ENCODE data around the gene SPIRE1. TPM values are rescaled to one million over a fixed set of nuclear protein-coding genes. Genes with fewer than 3 reads are reported as not detected.

The SPIRE1 gene
- total RNA-seq, 1 experiment from 2014 or later: 16.6 TPM

- no peak for DNase-seq
- no peak overlapping the region for H4K91ac ChIP-seq (ENCODE audit: insufficient read length, low read depth, low read length)
- TF ChIP-seq CTCF (conservative IDR thresholded peaks at IDR 0.05): no peak
- H3K18ac ChIP-seq (ENCODE audit: insufficient read length, low read depth, low read length): no peak overlapping the region
- H3K4me2 ChIP-seq (ENCODE audit: insufficient read depth, insufficient read length, low read length): no peak overlapping the region
- no peak overlapping the region for H3K14ac ChIP-seq (ENCODE audit: insufficient read depth, low read length)
- no peaks in the 10 kb centered on the region for H3K23me2 ChIP-seq (ENCODE audit: insufficient read length, low read depth, low read length, poor library complexity, severe bottlenecking)
- no peak overlapping the region for H3K4ac ChIP-seq (ENCODE audit: low read depth, low read length)
- H3K79me1 ChIP-seq (ENCODE audit: insufficient read depth, low read depth, low read length, poor library complexity, severe bottlenecking): no peaks in the 10 kb centered on the region
- H3T11ph ChIP-seq (ENCODE audit: low read length): no peak overlapping the region
- H2BK120ac ChIP-seq (ENCODE audit: low read depth, low read length, poor library complexity, severe bottlenecking): no peak overlapping the region
- Mint-ChIP-seq H3K27ac (no peak overlapping the region), H3K36me3 (ENCODE audit: insufficient read depth in 1 of 3, low read depth in 3 of 3) (peaks cover 0 to 6% (median 2%) of the 10 kb centered on the region in 3 experiments; a peak in 4 of 7 replicates), H3K4me3 (no peak overlapping the region), H3K4me1 (peaks cover under 1 to 2% of the 10 kb centered on the region in 2 experiments; a peak in 3 of 4 replicates), H3K9me3 (peaks cover 4 to 6% of the 10 kb centered on the region in 2 experiments; a peak in 3 of 5 replicates), H3K27me3 (ENCODE audit: low read depth) (no peaks in the 10 kb centered on the region)
- H3K27ac ChIP-seq (ENCODE audit: insufficient read length, low read depth, low read length): no peak overlapping the region
- no peak overlapping the region for H3K56ac ChIP-seq (ENCODE audit: insufficient read length, low read depth, low read length)
- H2BK12ac ChIP-seq (ENCODE audit: insufficient read length, low read depth, low read length): no peak overlapping the region
- no peak overlapping the region for H2BK5ac ChIP-seq (ENCODE audit: insufficient read length, low read length)
- H2AFZ ChIP-seq (ENCODE audit: low read length): no peak overlapping the region
- no peak overlapping the region for H2AK5ac ChIP-seq (ENCODE audit: insufficient read length, low read length)
- H2BK20ac ChIP-seq (ENCODE audit: low read depth, low read length, poor library complexity, severe bottlenecking): no peak overlapping the region
- H3K9ac ChIP-seq (ENCODE audit: extremely low read depth, insufficient read length, low read length): no peak overlapping the region
- H3K4me1 ChIP-seq (ENCODE audit: insufficient read depth, low read length): no peaks in the 10 kb centered on the region
- H4K8ac ChIP-seq (replicated peaks; ENCODE audit: insufficient read length, low read depth, low read length): no peak overlapping the region
- no peak overlapping the region for H4K5ac ChIP-seq (ENCODE audit: insufficient read length, low read depth, low read length)
- no peaks in the 10 kb centered on the region for H3K27me3 ChIP-seq (ENCODE audit: insufficient read depth, low read length)
- no peaks in the 10 kb centered on the region for H3K9me3 ChIP-seq (ENCODE audit: control insufficient read depth, low read depth, low read length)
- H4K20me1 ChIP-seq (ENCODE audit: control insufficient read depth, insufficient read depth, insufficient read length): no peaks in the 10 kb centered on the region
- no peak overlapping the region for H2BK15ac ChIP-seq (ENCODE audit: low read depth, low read length)
- WGBS (ENCODE audit: extremely low coverage, insufficient read length, low lambda C conversion rate): no CpG with 5 or more reads among the region's 2 CpGs
- no peak overlapping the region for H3K23ac ChIP-seq (ENCODE audit: insufficient read length, low read depth, low read length)
- no peaks in the 10 kb centered on the region for H3K79me2 ChIP-seq (ENCODE audit: insufficient read depth, low read length)
These were observed 88.1 kb downstream of the SPIRE1 start for GRCh38 chr18:12569791-12570190.

Data from H9 (cell line).